Breast epithelium (tissue), 4 donors: Measurements from ENCODE around the gene OSCP1. TPM values are rescaled to one million over a fixed set of nuclear protein-coding genes. Genes with fewer than 3 reads are reported as not detected.

Source experiments
- DNase-seq, 2 donors: peaks; one replicate each; pipeline ENCODE4 v3.0.0-alpha.2; 2019; ENCODE audit warnings: low spot score in 2 of 2
- H3K27ac ChIP-seq, 2 donors: fragments of 200-600 bp; sonication (generic) in 1 of 2; one replicate each; pipeline ENCODE4 v1.5.1; 2016 to 2019; ENCODE audit warnings: mild to moderate bottlenecking in 1 of 2
- H3K27me3 ChIP-seq, 2 donors: fragments of 200-600 bp; sonication (generic) in 1 of 2; one replicate each; pipeline versions ENCODE4 v1.5.1 to v1.6.0; 2017 to 2019; ENCODE audit warnings: control low read depth in 1 of 2, mild to moderate bottlenecking in 1 of 2
- H3K36me3 ChIP-seq: fragments of 200-600 bp; one replicate; pipeline ENCODE4 v1.5.1; 2019
- H3K4me1 ChIP-seq, 2 donors: fragments of 200-600 bp; sonication (generic); one replicate each; pipeline ENCODE4 v1.5.1; 2016 to 2019; ENCODE audit warnings: control low read depth in 1 of 2
- H3K4me3 ChIP-seq, 3 donors: fragments of 200-600 bp; sonication (generic); 1 replicate in 2 of 3; 2 replicates in 1 of 3; pipeline ENCODE4 v1.5.1; 2016 to 2019; ENCODE audit warnings: mild to moderate bottlenecking in 3 of 3, moderate library complexity in 2 of 3
- H3K9me3 ChIP-seq, 2 donors: fragments of 200-600 bp; sonication (generic) in 1 of 2; one replicate each; pipeline ENCODE4 v1.5.1; 2016 to 2019; ENCODE audit warnings: control low read depth in 1 of 2
- POLR2A ChIP-seq: fragments of 450-650 bp; IDR thresholded peaks from one replicate; pipeline ENCODE4 v1.6.1; 2016; ENCODE audit warnings: antibody characterized with exemption, mild to moderate bottlenecking, moderate library complexity
- POLR2AphosphoS5 ChIP-seq, 3 donors: sonication (generic); formaldehyde crosslinking; IDR thresholded peaks; one replicate each; pipeline ENCODE4 v1.6.1; 2017; ENCODE audit warnings: antibody characterized with exemption in 3 of 3
- intact Hi-C: fragments of 100-400 bp; cut with DNase I; formaldehyde crosslinking; loops from one replicate; pipeline ENCODE4 v1.15.1; 2023; ENCODE audit warnings: low total_unique reads
- total RNA-seq, 3 donors: library from RNA; depleted of rRNA; stranded (reverse); fragments of >200 nt; gene quantifications; one replicate each; pipeline ENCODE4 v1.1.0, GENCODE V29; 2016
- TF ChIP-seq, protein P1 (sequence below), 3 donors: fragments of 450-650 bp; IDR thresholded peaks; one replicate each; pipeline ENCODE4 v1.5.1; 2016 to 2017; ENCODE audit warnings: antibody characterized with exemption in 3 of 3, mild to moderate bottlenecking in 3 of 3, moderate library complexity in 3 of 3

Gene OSCP1
- total RNA-seq, 3 donors from 2014 or later = 12.5 to 19.3 (median 15.1) TPM

DNA sequence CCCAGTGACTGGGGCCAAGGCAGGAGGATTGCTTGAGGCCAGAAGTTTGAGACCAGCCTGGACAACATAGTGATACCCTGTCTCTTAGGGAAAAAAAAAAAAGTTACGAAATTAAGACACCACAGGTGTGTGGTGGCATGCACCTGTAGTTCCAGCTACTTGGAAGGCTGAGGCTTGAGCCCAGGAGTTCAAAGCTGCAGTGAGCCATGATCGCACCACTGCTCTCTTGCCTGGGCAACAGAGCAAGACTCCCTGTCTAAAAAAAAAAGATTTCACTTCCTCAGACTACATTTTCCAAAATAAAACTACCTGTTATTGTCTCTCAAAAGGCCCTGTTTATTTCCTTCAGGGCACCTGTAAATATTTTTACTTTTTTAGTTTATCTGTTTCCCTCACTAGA, 59.8 kb downstream of the OSCP1 start:
- no peak for TF ChIP-seq POLR2A
- TF ChIP-seq POLR2AphosphoS5 (IDR thresholded peaks at IDR 0.05) = no peak
- TF ChIP-seq, protein P1, sequence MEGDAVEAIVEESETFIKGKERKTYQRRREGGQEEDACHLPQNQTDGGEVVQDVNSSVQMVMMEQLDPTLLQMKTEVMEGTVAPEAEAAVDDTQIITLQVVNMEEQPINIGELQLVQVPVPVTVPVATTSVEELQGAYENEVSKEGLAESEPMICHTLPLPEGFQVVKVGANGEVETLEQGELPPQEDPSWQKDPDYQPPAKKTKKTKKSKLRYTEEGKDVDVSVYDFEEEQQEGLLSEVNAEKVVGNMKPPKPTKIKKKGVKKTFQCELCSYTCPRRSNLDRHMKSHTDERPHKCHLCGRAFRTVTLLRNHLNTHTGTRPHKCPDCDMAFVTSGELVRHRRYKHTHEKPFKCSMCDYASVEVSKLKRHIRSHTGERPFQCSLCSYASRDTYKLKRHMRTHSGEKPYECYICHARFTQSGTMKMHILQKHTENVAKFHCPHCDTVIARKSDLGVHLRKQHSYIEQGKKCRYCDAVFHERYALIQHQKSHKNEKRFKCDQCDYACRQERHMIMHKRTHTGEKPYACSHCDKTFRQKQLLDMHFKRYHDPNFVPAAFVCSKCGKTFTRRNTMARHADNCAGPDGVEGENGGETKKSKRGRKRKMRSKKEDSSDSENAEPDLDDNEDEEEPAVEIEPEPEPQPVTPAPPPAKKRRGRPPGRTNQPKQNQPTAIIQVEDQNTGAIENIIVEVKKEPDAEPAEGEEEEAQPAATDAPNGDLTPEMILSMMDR (IDR thresholded peaks at IDR 0.05) = no peak

DNA sequence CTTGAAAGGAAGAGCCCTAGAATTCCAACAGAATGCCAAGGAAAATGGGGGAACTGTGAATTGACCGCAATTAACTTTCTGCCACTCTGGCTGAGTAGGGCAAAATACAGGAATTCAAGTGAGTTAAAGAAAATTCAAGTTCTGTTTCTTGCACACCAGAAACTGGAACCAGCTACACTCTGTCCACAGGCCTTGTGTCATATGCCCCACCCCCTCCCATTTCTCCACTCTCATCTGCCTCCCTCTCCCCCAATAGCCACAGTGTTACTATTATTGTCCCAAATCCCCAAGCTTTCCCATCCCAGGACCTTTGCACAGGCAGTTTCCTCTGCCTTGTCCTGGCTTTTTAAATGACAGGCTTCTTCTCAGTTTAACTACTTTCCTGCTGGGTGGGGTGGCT, 60.3 kb downstream of the OSCP1 start:
- DNase-seq = no peak
- Histone ChIP-seq H3K27ac (no peak overlapping the region), H3K4me1 (peaks cover 0 to 18% of the 10 kb centered on the region in 2 donors), H3K36me3 (no peaks in the 10 kb centered on the region), H3K9me3 (no peaks in the 10 kb centered on the region), H3K4me3 (no peak overlapping the region), H3K27me3 (no peaks in the 10 kb centered on the region)
- TF ChIP-seq, protein P1 (IDR thresholded peaks at IDR 0.05) = no peak
- no peak for TF ChIP-seq POLR2AphosphoS5 (IDR thresholded peaks at IDR 0.05)
- no peak for TF ChIP-seq POLR2A
- intact Hi-C loops = no loop called here

More for the DNA sequence above, 59.8 kb downstream of the OSCP1 start:
- Histone ChIP-seq H3K9me3 (no peaks in the 10 kb centered on the region), H3K27me3 (no peaks in the 10 kb centered on the region), H3K4me3 (no peak overlapping the region), H3K36me3 (no peaks in the 10 kb centered on the region), H3K4me1 (peaks cover 0 to 18% of the 10 kb centered on the region in 2 donors), H3K27ac (no peak overlapping the region)
- no peak for DNase-seq
- intact Hi-C loops = no loop called here

DNA sequence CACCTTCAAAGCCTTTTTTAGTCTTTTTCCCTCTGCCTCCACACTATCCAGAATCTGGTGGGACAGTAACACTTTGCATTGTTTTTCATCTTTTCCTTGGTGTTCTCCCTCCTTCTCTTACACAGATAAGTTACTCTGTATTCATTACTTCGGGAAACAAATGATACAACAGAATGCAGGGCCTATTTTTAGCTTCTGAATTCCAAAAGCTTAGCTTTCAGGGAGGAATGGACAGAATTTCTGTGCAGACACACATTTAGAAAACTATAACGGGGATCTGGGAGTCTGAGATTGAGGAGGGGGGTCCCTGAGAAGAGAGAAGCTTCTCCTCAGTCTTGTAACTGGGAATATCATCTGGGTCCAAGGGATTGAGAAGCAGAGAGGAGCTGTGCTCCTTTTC, 61.0 kb downstream of the OSCP1 start:
- Histone ChIP-seq H3K9me3 (no peaks in the 10 kb centered on the region), H3K36me3 (no peaks in the 10 kb centered on the region), H3K4me1 (peaks cover 2 to 22% of the 10 kb centered on the region in 2 donors), H3K27ac (peak overlapping the region; percentile 98 to 99), H3K4me3 (no peak overlapping the region), H3K27me3 (no peaks in the 10 kb centered on the region)
- intact Hi-C loops = no loop called here
- DNase-seq = no peak
- TF ChIP-seq POLR2A (no peak), POLR2AphosphoS5 (IDR thresholded peaks at IDR 0.05) (no peak)
- TF ChIP-seq, protein P1 (IDR thresholded peaks at IDR 0.05) = no peak

DNA sequence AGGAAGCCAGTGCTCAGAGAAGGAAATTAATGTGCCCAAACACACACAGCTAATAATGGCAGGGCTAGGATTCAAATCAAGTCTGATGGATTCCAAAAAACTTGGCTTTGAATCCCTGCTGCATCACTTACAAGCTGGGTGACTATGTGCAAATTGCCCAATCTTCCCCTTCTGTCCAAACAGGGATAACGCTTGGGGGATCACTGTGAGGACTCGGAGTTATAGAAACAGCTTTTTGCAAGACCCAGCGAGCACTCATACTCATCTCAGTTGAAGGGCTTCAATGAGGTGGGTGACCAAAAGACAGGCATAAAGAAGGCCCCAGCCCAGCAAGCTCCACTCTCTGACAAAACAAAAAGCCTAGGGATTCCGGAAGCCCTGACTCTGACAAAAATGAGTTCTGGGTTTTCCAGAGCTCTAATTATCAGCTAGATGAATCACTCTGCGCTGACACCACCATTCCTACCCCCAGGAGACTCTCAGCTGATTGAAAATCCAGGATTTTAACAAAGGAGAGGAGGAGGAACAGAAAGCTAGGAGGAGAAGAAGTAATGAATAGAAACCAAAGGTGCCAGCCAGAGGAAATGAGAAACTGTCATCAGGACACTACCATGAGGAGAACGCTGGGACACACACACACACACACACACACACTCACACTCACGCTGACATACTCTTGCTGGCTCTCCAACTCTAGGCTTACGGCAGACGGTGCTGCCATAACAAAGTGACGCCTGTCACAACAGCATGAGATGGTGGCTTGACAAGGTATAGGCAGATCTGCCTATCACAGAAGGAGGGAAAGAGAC, 62.9 kb downstream of the OSCP1 start:
- no peak for DNase-seq
- intact Hi-C loops = no loop called here
- H3K36me3 ChIP-seq = no peaks in the 10 kb centered on the region
- H3K4me1 ChIP-seq = peaks cover 2 to 32% of the 10 kb centered on the region in 2 donors
- no peaks in the 10 kb centered on the region for H3K9me3 ChIP-seq
- peak overlapping the region; percentile 98 to 99 for H3K27ac ChIP-seq
- no peaks in the 10 kb centered on the region for H3K27me3 ChIP-seq
- peak overlapping the region; percentile 68 to 92 (median 85) for H3K4me3 ChIP-seq
- TF ChIP-seq, protein P1 (IDR thresholded peaks at IDR 0.05) = no peak
- TF ChIP-seq POLR2AphosphoS5 (IDR thresholded peaks at IDR 0.05) = peak in 1 of 3 donors; percentile 12
- TF ChIP-seq POLR2A = no peak
